MCF 10A (cell line): ENCODE results near the gene ZNF211. TPM values are rescaled to one million over a fixed set of nuclear protein-coding genes. Genes with fewer than 3 reads are reported as not detected.

Source experiments
- BruUV-seq: library from RNA; stranded (reverse); fragments of 400-500 nt; replicated peaks from 2 replicates; lab custom pipeline; 2021; lab: Mats Ljungman, UMichigan
- CTCF ChIA-PET: fragments of 300-600 bp; sonication (Branson Sonifier 250); formaldehyde crosslinking; extraction: SDS; loops from one replicate; lab custom pipeline; 2021; ENCODE audit warnings: antibody characterized with exemption, inconsistent platforms; lab: Yijun Ruan, JAX
- POLR2A ChIA-PET: fragments of 300-600, 350-650 bp; sonication (Branson Sonifier 250); formaldehyde crosslinking; extraction: SDS; loops from one replicate; lab custom pipeline; 2020; ENCODE audit warnings: antibody characterized with exemption, inconsistent platforms; lab: Yijun Ruan, JAX
- DNase-seq: peaks from one replicate; pipeline ENCODE4 v3.0.0-alpha.2; 2018; ENCODE audit not compliant: unreplicated experiment
- H3K27ac Mint-ChIP-seq: one replicate; pipeline ENCODE4 v1.8.0; 2022; ENCODE audit warnings: mild to moderate bottlenecking, low read depth, mixed read lengths; ENCODE audit not compliant: unreplicated experiment
- H3K27me3 Mint-ChIP-seq: one replicate; pipeline ENCODE4 v1.8.0; 2022; ENCODE audit warnings: mixed read lengths; ENCODE audit not compliant: insufficient read depth, unreplicated experiment
- H3K36me3 Mint-ChIP-seq: one replicate; pipeline ENCODE4 v1.8.0; 2022; ENCODE audit warnings: mild to moderate bottlenecking, moderate library complexity, mixed read lengths; ENCODE audit not compliant: insufficient read depth, unreplicated experiment
- H3K4me1 Mint-ChIP-seq: one replicate; pipeline ENCODE4 v1.8.0; 2022; ENCODE audit warnings: mixed read lengths; ENCODE audit not compliant: insufficient read depth, unreplicated experiment
- H3K4me3 Mint-ChIP-seq: one replicate; pipeline ENCODE4 v1.8.0; 2022; ENCODE audit warnings: mild to moderate bottlenecking, moderate library complexity, mixed read lengths; ENCODE audit not compliant: unreplicated experiment
- H3K9me3 Mint-ChIP-seq: one replicate; pipeline ENCODE4 v1.8.0; 2022; ENCODE audit warnings: mixed read lengths; ENCODE audit not compliant: unreplicated experiment
- intact Hi-C: fragments of 100-400 bp; cut with micrococcal nuclease; formaldehyde crosslinking; loops from 2 replicates; pipeline ENCODE4 v1.14.1; 2022
- total RNA-seq: library from RNA; stranded (reverse); gene quantifications from 2 replicates; pipeline ENCODE4 v1.2.3, GENCODE V29; 2022
- TF ChIP-seq, protein P1 (sequence below): fragments of 200-600 bp; IDR thresholded peaks from one replicate; pipeline ENCODE4 v1.8.0; 2022; ENCODE audit warnings: antibody characterized with exemption, mild to moderate bottlenecking; ENCODE audit not compliant: unreplicated experiment

The ZNF211 gene
- total RNA-seq, 1 experiment from 2014 or later = 5.7 TPM

DNA sequence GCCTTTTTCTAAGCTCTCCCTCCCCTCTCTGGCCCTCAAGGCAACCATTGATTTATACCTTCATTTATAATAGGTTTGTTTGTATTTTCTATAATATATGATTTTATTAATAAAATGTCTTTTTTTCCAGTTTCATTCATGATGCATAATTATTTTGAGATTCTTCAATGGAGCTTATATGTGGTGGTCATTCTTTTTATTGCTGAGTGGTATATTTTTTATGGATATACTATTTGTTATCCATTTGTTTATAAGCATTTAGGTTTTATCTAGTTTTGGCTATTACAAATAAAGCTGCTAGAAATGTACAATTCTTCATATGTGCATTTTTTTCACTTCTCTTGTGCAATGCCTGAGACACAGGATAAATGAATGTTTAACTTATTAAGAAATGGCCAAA lies 10.8 kb downstream of the ZNF211 start:
- DNase-seq = no peak
- intact Hi-C loops = no loop called here
- no peak overlapping the region for H3K4me3 Mint-ChIP-seq
- H3K9me3 Mint-ChIP-seq = peaks cover 30% of the 10 kb centered on the region
- no peak overlapping the region for H3K27ac Mint-ChIP-seq
- TF ChIP-seq, protein P1, sequence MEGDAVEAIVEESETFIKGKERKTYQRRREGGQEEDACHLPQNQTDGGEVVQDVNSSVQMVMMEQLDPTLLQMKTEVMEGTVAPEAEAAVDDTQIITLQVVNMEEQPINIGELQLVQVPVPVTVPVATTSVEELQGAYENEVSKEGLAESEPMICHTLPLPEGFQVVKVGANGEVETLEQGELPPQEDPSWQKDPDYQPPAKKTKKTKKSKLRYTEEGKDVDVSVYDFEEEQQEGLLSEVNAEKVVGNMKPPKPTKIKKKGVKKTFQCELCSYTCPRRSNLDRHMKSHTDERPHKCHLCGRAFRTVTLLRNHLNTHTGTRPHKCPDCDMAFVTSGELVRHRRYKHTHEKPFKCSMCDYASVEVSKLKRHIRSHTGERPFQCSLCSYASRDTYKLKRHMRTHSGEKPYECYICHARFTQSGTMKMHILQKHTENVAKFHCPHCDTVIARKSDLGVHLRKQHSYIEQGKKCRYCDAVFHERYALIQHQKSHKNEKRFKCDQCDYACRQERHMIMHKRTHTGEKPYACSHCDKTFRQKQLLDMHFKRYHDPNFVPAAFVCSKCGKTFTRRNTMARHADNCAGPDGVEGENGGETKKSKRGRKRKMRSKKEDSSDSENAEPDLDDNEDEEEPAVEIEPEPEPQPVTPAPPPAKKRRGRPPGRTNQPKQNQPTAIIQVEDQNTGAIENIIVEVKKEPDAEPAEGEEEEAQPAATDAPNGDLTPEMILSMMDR = no peak
- POLR2A ChIA-PET = interaction anchor here (0.8 to 3.0 kb wide), 3 partner anchors 10 to 21 kb away, joined by 3 to 13 read pairs (median 3); partner anchors contain the start of gene ZNF211
- CTCF ChIA-PET = interaction anchor here (0.6 to 0.9 kb wide), 2 partner anchors 20 to 164 kb away, joined by 3 to 4 read pairs; no protein-coding TSS in a partner anchor
- H3K36me3 Mint-ChIP-seq = peaks cover 36% of the 10 kb centered on the region
- H3K27me3 Mint-ChIP-seq = no peaks in the 10 kb centered on the region
- no peaks in the 10 kb centered on the region for H3K4me1 Mint-ChIP-seq
- BruUV-seq = no TSS peak

DNA sequence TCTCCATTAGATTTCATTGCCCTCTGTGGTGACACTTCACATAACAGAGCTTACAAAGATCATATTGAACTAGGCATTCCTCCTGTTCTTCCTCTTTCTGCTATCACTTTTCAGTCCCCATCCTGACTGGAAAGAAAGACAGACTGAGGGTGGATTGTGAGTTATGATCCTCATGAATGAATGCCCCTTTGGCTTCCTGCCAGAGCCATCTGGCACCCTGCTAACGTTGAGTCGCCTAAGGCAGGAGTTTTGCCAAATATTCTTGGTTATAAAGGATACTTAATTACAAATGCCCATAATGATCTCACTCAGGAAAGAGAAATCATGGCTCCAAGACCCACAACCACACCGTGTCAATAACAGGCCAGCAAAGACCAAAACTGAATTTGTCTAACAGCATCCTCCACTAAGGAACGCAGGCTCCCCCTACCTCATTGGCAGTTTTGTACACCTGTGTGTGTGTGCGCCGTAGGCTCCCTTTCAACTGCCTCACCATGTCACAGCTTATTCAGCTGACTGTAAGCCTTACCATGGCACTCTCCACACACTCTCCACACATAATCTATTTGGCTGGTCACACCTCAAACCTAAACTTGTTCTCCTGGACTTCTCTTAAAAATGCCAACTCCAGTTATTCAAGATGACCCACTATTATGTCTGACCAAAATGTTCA lies 15.5 kb downstream of the ZNF211 start:
- Mint-ChIP-seq H3K27me3 (no peaks in the 10 kb centered on the region), H3K27ac (no peak overlapping the region), H3K9me3 (peaks cover 33% of the 10 kb centered on the region), H3K4me1 (no peaks in the 10 kb centered on the region), H3K4me3 (no peak overlapping the region), H3K36me3 (peaks cover 5% of the 10 kb centered on the region)
- BruUV-seq = no TSS peak
- TF ChIP-seq, protein P1 = no peak
- DNase-seq = no peak
- POLR2A ChIA-PET = interaction anchor here (0.6 to 1.1 kb wide), 2 partner anchors 32 to 161 kb away, joined by 3 read pairs; no protein-coding TSS in a partner anchor
- intact Hi-C loops = no loop called here
- CTCF ChIA-PET = no interaction called here

DNA sequence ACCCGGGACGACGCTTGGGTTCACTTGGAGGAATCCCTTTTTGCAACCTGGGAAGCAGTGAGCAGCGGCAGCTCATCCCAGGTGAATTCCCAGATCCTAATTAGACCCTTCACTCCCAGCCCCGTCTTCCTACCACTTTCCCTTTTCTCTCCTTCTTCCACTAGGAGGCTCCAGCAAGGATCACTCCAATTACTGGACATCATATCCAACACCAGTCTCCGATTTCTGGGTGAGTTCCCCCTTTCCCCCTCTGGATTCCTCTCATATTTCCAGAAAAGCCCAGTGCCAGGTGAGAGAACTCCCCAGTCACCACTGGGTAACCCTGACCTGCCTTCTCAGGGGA lies 18.7 kb downstream of the ZNF211 start:
- H3K4me3 Mint-ChIP-seq = peak overlapping the region; percentile 21
- peaks cover 5% of the 10 kb centered on the region for H3K36me3 Mint-ChIP-seq
- peaks cover 45% of the 10 kb centered on the region for H3K9me3 Mint-ChIP-seq
- H3K27ac Mint-ChIP-seq = peak overlapping the region; percentile 66
- no peaks in the 10 kb centered on the region for H3K4me1 Mint-ChIP-seq
- TF ChIP-seq, protein P1 = no peak
- BruUV-seq = no TSS peak
- no peak for DNase-seq
- ChIA-PET CTCF (interaction anchor here (0.6 to 1.2 kb wide), 4 partner anchors 8 to 868 kb away, joined by 3 to 8 read pairs (median 3); partner anchors contain the start of genes ZBTB45 and ZNF587B), POLR2A (interaction anchor here (1.5 kb wide), 1 partner anchor 12 kb away, joined by 4 read pairs; no protein-coding TSS in a partner anchor)
- intact Hi-C loops = no loop called here
- H3K27me3 Mint-ChIP-seq = no peaks in the 10 kb centered on the region

DNA sequence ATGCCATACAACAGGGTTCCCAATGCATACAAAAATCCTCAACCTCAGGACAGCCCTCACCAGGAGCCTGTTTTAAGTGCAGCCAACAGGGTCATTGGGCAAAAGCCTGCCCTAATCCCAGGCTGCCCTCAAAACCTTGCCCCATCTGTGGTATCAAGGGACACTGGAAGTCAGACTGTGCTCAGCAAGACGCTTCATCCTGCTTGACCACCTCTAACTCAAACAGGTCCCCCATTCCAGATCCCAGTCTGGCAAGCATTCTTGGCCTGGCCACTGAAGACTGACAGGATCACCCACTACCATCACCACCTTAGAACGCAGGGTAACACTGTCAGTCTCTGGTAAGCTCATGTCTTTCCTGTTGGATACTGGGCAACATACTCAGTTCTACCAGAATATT lies 20.7 kb downstream of the ZNF211 start:
- ChIA-PET POLR2A (no interaction called here), CTCF (no interaction called here)
- Mint-ChIP-seq H3K4me1 (no peaks in the 10 kb centered on the region), H3K27ac (no peak overlapping the region), H3K36me3 (peaks cover 5% of the 10 kb centered on the region), H3K4me3 (no peak overlapping the region), H3K27me3 (no peaks in the 10 kb centered on the region), H3K9me3 (peaks cover 45% of the 10 kb centered on the region)
- DNase-seq = no peak
- TF ChIP-seq, protein P1 = no peak
- BruUV-seq = no TSS peak
- intact Hi-C loops = no loop called here
